ENCODE measurements around the gene GRIA1.

DNA sequence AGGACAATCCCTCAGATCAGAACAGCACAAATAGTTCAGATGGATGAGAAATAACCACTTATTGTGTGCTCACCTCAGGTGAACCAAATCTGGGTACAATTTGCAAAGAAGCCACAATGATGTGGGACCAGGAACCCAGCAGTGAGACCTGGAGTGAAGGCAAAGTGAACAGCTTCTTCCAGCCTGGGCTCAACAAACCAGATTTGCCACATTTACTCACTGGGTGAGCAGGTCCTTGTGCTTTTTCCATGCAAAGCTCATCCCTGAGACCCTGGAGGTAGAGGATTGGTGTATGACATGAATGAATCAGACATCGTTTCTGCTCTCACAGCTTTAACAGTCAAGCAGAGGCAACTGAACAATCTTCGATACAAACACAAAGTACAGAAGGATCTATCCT, 29.1 kb upstream of the GRIA1 start:
- TF ChIP-seq, protein P1, sequence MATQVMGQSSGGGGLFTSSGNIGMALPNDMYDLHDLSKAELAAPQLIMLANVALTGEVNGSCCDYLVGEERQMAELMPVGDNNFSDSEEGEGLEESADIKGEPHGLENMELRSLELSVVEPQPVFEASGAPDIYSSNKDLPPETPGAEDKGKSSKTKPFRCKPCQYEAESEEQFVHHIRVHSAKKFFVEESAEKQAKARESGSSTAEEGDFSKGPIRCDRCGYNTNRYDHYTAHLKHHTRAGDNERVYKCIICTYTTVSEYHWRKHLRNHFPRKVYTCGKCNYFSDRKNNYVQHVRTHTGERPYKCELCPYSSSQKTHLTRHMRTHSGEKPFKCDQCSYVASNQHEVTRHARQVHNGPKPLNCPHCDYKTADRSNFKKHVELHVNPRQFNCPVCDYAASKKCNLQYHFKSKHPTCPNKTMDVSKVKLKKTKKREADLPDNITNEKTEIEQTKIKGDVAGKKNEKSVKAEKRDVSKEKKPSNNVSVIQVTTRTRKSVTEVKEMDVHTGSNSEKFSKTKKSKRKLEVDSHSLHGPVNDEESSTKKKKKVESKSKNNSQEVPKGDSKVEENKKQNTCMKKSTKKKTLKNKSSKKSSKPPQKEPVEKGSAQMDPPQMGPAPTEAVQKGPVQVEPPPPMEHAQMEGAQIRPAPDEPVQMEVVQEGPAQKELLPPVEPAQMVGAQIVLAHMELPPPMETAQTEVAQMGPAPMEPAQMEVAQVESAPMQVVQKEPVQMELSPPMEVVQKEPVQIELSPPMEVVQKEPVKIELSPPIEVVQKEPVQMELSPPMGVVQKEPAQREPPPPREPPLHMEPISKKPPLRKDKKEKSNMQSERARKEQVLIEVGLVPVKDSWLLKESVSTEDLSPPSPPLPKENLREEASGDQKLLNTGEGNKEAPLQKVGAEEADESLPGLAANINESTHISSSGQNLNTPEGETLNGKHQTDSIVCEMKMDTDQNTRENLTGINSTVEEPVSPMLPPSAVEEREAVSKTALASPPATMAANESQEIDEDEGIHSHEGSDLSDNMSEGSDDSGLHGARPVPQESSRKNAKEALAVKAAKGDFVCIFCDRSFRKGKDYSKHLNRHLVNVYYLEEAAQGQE (IDR thresholded peaks at IDR 0.05; ENCODE audit: low read depth): no peak
- TF ChIP-seq TAF1 (IDR thresholded peaks at IDR 0.05; ENCODE audit: low read depth): no peak
